Activated CD4-positive, alpha-beta T cell treated with anti-CD3 and anti-CD28 coated beads, Interleukin-2, amount 50 U/mL, for 48 hours (primary cell): ENCODE data around the gene LIMS1.
"Not testable (repeated sequence)": the region's sequence is repeated elsewhere in the genome, so short reads cannot be mapped to it uniquely, and the experiment has no call there.

Experiments
- DNase-seq, 2 experiments: peaks; one replicate each; pipeline ENCODE4 v3.0.0-alpha.2; 2020

LIMS1 gene

DNA sequence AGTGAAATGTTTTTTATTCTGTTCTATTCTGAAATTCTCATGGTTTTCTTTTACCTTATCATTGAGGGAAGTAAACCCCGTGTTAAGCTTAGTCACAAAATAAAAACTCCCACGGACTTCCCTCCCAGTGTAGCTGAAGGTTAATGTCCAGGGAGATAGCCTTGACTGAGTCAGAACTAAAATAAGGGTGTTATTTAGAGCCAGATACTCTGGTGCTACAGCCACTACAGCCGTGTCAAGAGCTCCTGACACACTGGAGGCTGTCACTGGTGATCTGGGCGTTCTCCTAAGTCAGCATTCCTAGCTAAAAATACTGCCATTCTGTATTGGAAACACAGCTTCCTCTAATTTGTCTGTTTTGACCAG, 103.0 kb downstream of the LIMS1 start:
- DNase-seq: no peak

DNA sequence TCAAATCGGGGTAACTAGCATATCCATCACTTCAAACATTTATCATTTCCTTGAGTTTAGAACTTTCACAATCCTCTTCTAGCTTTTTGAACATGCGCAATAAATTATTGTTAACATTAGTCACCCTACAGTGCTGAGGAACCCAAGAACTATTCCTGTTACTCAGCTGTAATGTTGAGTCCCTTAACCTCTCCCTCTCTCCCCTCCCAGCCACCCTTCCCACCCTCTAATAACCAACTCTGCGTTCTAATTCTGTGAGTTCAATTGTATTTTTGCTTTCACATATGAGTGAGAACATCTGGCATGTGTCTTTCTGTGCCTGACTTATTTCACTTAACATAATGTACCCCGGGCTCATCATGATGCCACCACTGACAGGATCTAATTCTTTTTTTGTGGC, 106.5 kb downstream of the LIMS1 start:
- DNase-seq: no peak

DNA sequence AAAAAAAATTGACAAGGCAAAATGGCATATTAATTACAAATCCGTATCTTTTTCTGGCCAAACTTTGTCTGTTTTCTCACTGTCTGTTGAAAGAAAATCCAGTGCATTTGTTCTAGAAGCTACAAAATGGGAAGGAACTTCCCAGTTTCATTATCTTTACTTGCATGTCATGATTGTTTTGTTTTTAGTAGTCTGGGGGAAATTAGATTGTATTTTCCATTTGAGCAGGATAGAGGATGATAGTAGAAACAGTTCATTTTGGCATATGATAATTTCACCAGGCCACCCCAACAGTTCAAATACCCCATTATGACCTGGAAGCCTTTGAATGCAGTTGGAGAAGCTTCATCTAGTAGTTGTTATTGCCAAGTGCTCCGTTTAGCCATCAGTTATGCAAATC, 107.5 kb downstream of the LIMS1 start:
- no peak for DNase-seq

DNA sequence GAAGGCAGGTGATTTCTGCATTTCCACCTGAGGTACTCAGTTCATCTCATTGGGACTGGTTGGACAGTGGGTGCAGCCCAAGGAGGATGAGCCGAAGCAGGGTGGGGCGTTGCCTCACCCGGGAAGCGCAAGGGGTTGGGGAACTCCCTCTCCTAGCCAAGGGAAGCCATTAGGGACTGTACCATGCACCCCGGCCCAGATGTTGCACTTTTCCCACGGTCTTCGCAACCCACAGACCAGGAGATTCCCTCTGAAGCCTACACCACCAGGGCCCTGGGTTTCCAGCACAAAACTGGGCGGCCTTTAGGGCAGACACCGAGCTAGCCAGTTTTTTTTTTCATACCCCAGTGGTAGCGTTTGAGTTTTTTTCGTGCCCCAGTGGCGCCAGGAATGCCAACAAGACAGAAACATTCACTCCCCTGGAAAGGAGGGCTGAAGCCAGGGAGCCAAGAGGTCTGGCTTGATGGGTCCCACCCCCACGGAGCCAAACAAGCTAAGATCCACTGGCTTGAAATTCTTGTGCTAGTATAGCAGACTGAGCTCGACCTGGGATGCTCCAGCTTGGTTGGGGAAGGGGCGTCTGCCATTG, 109.1 kb downstream of the LIMS1 start:
- no peak for DNase-seq

DNA sequence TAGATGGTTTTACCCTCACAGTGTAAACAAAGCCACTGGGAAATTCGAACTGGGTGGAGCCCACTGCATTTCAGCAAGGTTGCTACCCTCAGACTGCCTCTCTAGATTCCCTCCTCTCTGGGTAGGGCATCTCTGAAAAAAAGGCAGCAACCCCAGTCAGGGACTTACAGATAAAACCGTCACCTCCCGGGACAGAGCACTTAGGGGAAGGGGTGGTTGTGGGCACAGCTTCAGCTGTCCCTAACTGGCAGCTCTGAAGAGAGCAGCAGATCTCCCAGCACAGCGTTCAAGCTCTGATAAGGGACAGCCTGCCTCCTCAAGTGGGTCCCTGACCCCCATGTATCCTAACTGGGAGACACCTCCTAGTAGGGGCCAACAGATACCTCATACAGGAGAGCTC, 109.6 kb downstream of the LIMS1 start:
- DNase-seq: not testable (repeated sequence)

DNA sequence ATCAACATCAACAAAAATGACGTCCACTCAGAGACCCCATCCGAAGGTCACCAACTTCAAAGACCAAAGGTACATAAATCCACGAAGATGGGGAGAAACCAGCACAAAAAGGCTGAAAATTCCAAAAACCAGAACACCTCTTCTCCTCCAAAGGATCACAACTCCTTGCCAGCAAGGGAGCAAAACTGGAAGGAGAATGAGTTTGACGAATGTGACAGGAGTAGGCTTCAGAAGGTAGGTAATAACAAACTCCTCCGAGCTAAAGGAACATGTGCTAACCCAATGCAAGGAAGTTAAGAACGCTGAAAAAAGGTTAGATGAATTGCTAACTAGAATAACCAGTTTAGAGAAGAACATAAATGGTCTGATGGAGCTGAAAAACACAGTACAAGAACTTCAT, 110.2 kb downstream of the LIMS1 start:
- DNase-seq: not testable (repeated sequence)

DNA sequence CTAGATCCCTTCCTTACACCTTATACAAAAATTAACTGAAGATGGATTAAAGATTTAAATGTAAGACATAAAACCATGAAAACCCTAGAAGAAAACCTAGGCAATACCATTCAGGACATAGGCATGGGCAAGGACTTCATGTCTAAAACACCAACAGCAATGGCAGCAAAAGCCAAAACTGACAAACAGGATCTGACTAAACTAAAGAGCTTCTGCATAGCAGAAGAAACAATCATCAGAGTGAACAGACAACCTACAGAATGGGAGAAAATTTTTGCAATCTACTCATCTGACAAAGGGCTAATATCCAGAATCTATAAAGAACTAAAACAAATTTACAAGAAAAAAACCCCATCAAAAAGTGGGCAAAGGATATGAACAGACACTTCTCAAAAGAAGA, 114.5 kb downstream of the LIMS1 start:
- DNase-seq: not testable (repeated sequence)

DNA sequence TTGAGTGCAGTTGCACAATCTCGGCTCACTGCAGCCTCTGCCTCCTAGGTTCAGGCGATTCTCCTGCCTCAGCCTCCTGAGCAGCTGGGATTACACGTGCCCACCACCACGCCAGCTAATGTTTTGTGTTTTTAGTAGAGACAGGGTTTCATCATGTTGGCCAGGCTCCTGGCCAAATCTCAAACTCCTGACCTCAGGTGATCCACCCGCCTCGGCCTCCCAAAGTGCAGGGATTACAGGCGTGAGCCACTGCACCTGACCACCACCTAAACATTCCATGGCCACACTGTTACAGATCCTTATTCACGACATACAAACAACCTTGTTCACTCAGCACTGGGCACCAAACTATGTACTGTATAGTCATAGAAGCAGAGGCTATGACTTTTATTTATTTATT, 116.2 kb downstream of the LIMS1 start:
- DNase-seq: not testable (repeated sequence)

DNA sequence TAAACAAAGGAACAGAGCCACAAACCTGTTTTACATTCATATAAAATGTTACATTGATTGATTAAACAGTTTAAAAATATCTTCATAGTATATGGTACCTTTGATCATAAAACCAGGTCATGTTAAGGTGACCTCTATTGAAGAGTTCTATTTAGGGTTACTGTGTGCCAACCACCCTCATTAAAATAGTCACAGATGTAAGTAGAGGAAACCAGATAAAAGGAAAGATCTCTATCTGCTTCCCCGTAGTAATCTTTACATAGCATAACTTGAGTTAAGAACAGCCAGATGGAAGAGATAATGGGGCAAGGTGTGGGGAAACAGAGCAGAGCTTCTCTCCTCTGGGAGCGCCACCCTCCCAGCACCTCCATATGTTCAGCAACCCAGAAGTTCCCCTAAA, 117.2 kb downstream of the LIMS1 start:
- not testable (repeated sequence) for DNase-seq

DNA sequence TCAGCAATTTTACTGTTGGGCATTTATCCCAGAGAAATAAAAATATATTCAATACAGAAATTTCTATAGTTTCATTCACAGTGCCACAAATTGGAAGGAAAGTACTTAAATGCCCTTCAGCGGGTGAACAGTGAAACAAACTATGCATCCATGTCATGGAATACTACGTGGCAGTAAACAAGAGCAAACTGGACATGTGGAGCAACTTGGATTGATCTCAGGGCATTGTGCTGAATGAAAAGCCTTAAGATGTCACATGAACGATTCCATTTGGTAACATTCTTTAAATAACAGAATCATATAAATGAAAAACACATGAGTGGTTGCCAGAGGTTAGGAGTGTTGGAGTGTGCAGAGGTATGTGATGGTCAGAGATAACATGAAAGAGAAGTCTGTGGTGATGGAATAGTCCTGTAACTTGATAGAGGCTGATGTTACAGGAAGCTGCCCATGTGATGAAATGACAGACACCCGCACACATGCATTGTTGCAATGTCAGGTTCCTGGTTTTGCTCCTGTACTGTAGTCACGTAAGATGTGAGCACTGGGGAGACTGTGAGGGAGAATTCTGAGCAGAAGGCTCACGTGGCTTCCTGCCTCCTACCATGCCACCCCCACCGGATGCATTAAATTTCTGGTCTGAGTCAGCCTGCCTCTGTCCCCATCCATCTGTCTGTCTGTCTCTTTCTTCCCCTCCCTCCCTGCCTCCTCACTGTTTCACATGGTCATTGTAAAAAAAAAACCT, 118.1 kb downstream of the LIMS1 start:
- DNase-seq: peak; percentile 34 to 53

DNA sequence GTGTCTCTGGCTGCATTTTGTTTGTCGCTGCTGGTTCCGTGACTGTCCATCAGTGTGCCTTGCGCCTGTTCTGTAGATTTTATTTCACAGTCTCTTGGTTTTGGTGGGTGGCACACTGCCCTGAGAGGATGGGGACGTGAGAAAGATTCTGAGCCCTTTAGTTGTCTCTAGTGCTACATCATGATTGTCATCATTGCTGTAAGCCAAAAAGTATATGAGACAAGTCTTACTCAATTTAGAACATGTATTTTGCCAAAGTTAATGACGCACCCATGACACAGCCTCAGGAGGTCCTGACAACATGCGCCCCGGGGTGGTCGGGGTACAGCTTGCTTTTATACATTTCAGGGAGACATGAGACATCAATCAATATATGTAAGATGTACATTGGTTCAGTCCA, 119.2 kb downstream of the LIMS1 start:
- not testable (repeated sequence) for DNase-seq

DNA sequence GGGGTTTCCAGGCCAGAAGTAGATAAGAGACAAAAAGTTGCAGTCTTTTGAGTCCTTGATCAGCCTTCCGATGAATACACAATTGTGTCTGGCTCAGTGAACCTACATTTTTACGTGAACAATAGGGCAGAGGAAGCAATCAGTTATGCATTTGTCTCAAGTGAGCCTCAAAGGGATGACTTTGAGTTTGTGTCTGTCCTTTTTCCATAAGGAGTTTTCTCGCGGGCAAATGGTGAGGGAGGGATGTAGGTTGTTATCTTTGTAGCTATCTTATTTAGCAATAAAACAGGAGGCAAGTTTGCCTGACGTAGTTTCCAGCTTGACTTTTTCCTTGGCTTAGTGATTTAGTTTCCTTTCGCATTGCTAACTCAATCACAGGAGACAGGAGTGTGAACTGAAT, 119.6 kb downstream of the LIMS1 start:
- DNase-seq: not testable (repeated sequence)

DNA sequence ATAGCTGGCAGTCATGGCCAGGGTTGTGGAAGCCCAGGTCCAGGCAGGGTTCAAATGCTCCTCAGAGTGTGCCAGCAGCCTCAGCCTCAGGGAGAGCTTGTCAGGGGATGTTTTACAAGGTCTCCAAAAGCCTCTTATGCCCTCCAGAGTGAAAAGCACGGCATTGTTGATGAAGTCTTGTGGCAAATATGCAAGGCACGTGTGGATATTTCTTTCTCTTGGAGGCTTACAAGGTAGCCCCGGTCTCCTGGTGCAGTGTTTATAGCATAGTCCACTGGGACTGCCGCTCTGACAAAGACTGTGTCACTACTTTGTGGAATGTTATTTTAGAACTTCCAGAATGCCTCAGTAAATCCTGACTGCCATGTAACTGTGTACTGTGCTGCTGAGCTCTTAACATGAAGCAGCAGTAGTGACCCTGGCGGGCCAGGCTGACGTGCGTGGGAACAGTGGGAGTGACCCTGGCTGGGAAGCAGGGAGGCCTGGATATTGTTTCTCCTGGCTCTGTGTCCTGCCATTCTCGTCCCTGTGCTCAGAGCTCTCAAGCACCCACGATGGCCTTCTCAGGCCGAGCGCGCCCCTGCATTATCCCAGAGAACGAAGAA, 120.4 kb downstream of the LIMS1 start:
- not testable (repeated sequence) for DNase-seq

DNA sequence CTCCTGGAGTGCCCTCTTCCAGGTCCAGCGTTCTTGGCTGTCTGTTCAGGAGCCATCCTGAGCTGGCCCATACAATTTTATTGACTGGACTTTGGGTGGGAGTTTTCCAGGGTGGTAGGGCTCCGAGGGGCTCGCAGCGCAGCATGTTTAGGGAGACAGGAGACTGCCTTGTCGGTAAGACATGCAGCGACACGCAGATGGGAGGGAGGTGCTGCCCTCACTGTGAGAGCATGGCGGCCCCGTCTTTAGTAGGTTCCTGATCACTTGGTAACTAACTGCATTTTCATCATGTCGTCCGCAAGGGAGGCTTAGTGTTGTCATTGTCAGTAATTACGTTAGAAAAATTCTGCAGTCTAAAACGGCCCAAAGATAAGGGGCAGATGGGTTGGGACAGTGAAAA, 121.0 kb downstream of the LIMS1 start:
- not testable (repeated sequence) for DNase-seq

DNA sequence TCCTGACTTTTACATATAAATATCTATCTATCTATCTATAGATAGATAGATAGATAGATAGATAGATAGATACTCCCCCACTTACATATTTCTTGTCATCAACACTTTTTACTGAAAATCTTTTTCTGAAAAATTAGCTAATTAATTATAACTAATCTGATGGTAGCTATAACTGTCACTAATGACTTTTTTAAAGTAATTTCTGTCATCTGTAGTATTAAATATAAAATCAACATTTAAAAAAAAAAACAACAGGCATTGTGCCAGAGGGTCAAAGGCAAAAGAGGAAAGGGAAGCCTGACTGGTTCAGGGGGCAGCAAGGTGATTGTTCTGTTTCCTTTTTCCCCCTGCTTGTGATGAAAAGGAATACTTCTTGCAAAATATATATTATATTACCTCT, 122.0 kb downstream of the LIMS1 start:
- not testable (repeated sequence) for DNase-seq

DNA sequence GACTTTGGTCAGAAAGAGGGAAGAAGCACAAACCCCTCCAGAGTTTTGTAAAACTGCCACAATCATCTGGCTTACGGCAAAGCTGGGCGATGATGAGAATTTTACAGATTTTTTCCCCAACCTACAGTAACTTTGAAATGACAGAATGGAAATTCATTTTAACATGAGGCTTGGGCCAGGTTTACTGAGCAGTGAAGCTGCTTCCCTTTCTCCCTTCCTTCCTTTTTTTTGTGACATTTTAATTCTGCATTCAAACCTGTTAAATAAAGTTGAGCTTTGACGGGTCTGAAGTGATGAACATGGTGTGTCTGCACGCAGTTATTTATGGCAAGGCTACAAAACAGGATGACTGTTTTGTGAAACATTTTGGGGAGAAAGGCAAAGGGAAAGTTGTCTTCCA, 123.2 kb downstream of the LIMS1 start:
- not testable (repeated sequence) for DNase-seq

DNA sequence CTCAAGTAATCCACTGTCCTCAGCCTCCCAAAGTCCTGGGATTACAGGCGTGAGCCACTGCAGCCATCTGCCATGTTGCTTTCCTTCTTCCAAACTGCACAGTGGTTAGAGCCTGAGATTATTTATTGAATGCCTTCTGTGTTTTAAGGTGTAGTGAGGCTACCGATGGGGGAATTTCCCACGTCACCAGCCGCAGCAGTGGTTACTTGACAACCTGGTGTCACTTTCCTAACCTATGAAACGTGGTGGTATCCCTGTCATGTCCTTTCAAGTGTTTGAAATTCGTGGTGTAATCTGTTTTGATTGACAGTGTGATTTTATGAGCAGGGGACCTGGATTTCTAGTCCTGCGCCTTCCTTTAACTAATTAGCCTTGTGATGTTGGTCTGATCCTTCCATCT, 124.3 kb downstream of the LIMS1 start:
- not testable (repeated sequence) for DNase-seq

DNA sequence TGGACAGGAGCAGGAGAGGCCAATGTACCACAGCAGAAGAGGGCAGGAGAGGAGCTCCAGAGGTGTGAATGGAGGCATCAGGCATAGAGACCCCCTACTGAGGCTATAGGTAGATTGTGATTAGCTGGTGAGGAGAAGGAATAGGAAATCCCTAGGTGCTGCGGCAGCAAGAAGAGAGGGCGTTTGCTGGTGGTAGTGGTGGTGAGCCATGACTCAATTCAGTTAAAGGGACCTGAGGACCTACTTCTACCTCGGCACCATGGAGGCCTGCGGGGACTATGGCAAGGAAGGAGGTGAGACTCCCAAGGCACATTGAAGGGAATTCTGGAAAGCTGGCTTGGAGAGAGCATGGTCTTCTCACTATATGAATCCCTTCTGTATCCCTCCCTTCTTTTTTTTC, 127.2 kb downstream of the LIMS1 start:
- DNase-seq: not testable (repeated sequence)

DNA sequence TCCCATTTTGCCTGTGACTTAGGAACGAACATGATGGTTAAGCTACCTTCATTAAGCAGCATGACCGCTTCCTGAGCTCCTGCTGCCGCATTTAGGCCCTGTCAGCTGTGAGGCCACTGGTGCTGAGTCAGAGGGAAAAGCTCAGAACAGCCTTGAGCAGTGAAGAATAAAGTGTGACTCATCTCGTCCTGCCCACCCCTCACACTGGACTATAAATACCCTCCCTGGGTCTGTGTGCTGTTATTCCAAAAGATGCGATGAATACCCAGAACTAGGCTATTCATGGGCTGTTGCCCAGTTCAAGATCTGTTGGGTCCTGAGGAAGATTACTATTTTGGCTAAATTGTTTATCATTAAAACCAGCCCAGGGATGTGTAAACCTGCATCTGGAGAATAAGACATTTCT, 127.9 kb downstream of the LIMS1 start:
- not testable (repeated sequence) for DNase-seq

DNA sequence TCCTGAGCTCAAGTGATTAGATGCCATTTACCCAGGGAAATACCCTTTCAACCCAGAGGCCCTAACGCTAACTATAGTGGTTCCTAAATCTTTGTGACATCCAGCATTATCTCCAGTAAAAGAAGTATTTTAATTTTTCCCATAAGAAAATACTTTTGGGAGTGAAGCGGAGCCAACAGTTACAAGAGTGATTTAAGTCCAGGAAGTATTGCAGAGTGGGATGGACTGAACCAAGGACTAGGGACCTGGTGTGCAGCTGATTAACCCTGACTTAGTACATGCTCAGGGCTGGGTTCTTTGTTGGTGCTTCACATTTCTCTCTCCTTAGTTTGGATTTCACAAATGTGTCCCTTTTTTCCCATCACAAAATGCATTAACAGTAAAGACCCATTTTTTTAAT, 129.1 kb downstream of the LIMS1 start:
- not testable (repeated sequence) for DNase-seq

DNA sequence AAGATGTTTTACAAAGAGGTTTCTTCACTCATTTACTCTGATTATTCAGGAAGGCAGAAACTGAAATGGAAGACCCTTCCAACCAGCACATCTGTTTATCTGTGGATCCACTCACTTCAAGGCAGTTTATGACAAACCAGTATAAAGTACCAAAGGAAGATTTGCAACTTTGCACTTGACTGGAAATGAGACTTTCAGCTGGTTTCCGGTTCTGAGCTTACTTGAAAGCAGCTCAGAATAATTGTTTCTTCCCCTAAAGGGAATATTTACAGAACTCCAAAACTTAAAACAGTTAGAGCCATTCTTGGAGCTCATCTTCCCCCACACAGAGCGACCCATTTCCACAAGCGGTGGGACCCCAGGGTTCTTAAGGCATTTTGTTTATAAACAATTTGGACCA, 129.8 kb downstream of the LIMS1 start:
- DNase-seq: not testable (repeated sequence)

DNA sequence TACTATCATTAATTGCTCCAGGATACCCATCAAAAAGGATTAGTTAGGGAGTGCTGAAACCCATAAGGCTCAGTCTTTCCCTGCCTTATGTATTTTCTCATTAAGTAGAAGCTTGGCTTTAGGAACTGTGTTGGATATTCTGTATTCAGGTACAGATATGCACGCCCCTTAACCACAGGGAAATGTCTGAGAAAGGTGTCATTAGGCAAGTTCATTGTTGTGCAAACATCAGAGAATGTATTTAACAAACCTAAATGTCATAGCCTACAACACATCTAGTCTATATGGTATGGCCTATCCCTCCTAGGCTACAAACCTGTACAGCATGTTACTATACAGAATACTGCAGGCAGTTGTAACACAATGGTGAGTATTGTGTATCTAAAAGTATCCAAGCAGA, 130.7 kb downstream of the LIMS1 start:
- not testable (repeated sequence) for DNase-seq

DNA sequence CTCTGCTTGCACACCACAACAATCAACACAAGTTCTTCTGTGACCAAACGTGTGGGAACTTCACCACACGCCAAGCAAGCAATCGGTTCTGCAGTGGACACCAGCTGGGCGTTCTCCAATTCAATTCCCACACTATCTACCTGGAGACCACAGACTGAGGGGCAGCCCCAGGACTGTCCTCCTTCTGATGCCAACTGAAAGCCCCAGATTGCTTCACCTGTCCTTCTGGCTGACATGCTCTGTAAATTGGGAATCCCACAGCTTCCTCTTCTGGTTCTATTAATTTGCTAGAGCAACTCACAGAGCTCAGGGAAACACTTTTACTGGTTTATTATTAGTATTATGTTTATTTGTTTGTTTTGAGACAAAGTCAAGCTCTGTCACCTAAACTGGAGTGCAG, 131.7 kb downstream of the LIMS1 start:
- DNase-seq: not testable (repeated sequence)

DNA sequence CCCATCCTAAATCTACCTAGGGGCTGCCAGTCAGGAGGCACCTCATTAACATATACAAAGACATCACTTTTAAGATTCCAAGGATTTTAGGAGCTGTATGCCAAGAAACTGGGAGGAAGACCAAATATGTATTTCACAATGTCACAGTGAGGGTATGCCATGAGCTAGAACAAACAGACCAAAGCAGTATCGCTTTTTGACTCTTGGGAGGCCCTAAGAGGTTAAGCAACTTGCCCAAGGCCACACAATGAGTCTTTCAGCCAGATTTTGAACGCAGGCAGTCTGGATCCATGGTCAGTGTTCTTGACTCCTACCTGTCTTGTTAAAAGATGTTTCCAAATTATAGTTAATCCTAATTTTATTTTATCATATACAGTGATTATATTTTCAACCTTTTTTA, 132.9 kb downstream of the LIMS1 start:
- not testable (repeated sequence) for DNase-seq
